ENCODE data around the gene DMAP1. TPM values are rescaled to one million over a fixed set of nuclear protein-coding genes. Genes with fewer than 3 reads are reported as not detected.

The DMAP1 gene
- total RNA-seq, 2 experiments from 2014 or later = 53.4 to 56.9 TPM

GRCh38 chr1:44242746-44243145, 29.5 kb downstream of the DMAP1 start:
- intact Hi-C loops (cut with DNase I, micrococcal nuclease) = no loop called here
- H3K9me3 ChIP-seq (ENCODE audit: control insufficient read depth in 1 of 2, insufficient read depth in 1 of 2, low read length in 2 of 2) = no peaks in the 10 kb centered on the region
- Mint-ChIP-seq H3K4me3 (no peak overlapping the region), H3K36me3 (ENCODE audit: low read depth) (peaks cover 35% of the 10 kb centered on the region), H3K4me1 (ENCODE audit: low read depth) (peaks cover 18% of the 10 kb centered on the region), H3K27ac (no peak overlapping the region), H3K27me3 (no peaks in the 10 kb centered on the region), H3K9me3 (no peaks in the 10 kb centered on the region)
- ChIA-PET POLR2A (no interaction called here), CTCF (no interaction called here)
- DNase-seq (no peak), ATAC-seq (ENCODE audit: poor library complexity) (no peak)
- peaks cover 7% of the 10 kb centered on the region for H3K4me1 ChIP-seq (ENCODE audit: insufficient read depth, low read length)
- no peaks in the 10 kb centered on the region for H3K27me3 ChIP-seq (ENCODE audit: control insufficient read depth in 1 of 2, insufficient read depth in 2 of 2, low read length in 2 of 2)
- H3K36me3 ChIP-seq (ENCODE audit: insufficient read depth, low read length) = peaks cover 9% of the 10 kb centered on the region
- no peak overlapping the region for H3K27ac ChIP-seq (ENCODE audit: low read depth in 1 of 2, low read length in 2 of 2)
- TF ChIP-seq CTCF (IDR thresholded peaks at IDR 0.05) = no peak
- H3K4me3 ChIP-seq (ENCODE audit: low read length) = no peak overlapping the region

GRCh38 chr1:44243782-44244495, 30.7 kb downstream of the DMAP1 start:
- H3K4me1 Mint-ChIP-seq (ENCODE audit: low read depth) = peaks cover 12% of the 10 kb centered on the region
- H3K36me3 ChIP-seq (ENCODE audit: insufficient read depth, low read length) = peaks cover 9% of the 10 kb centered on the region
- H3K9me3 Mint-ChIP-seq = no peaks in the 10 kb centered on the region
- H3K36me3 Mint-ChIP-seq (ENCODE audit: low read depth) = peaks cover 35% of the 10 kb centered on the region
- no peak overlapping the region for H3K27ac ChIP-seq (ENCODE audit: low read depth in 1 of 2, low read length in 2 of 2)
- H3K27me3 ChIP-seq (ENCODE audit: control insufficient read depth in 1 of 2, insufficient read depth in 2 of 2, low read length in 2 of 2) = no peaks in the 10 kb centered on the region
- no peak for TF ChIP-seq CTCF (IDR thresholded peaks at IDR 0.05)
- ChIA-PET POLR2A (no interaction called here), CTCF (no interaction called here)
- no peak overlapping the region for H3K4me3 ChIP-seq (ENCODE audit: low read length)
- H3K9me3 ChIP-seq (ENCODE audit: control insufficient read depth in 1 of 2, insufficient read depth in 1 of 2, low read length in 2 of 2) = no peaks in the 10 kb centered on the region
- no peak for DNase-seq
- no peak for ATAC-seq (ENCODE audit: poor library complexity)
- no peak overlapping the region for H3K4me3 Mint-ChIP-seq
- H3K4me1 ChIP-seq (ENCODE audit: insufficient read depth, low read length) = no peaks in the 10 kb centered on the region
- intact Hi-C loops (cut with DNase I, micrococcal nuclease) = no loop called here
- no peak overlapping the region for H3K27ac Mint-ChIP-seq
- no peaks in the 10 kb centered on the region for H3K27me3 Mint-ChIP-seq

GRCh38 chr1:44244986-44245385, 31.7 kb downstream of the DMAP1 start:
- no peak for TF ChIP-seq CTCF (IDR thresholded peaks at IDR 0.05)
- Histone ChIP-seq H3K36me3 (ENCODE audit: insufficient read depth, low read length) (peaks cover 9% of the 10 kb centered on the region), H3K27ac (ENCODE audit: low read depth in 1 of 2, low read length in 2 of 2) (no peak overlapping the region), H3K4me3 (ENCODE audit: low read length) (no peak overlapping the region), H3K9me3 (ENCODE audit: control insufficient read depth in 1 of 2, insufficient read depth in 1 of 2, low read length in 2 of 2) (no peaks in the 10 kb centered on the region), H3K27me3 (ENCODE audit: control insufficient read depth in 1 of 2, insufficient read depth in 2 of 2, low read length in 2 of 2) (no peaks in the 10 kb centered on the region), H3K4me1 (ENCODE audit: insufficient read depth, low read length) (no peaks in the 10 kb centered on the region)
- no peak overlapping the region for H3K4me3 Mint-ChIP-seq
- H3K4me1 Mint-ChIP-seq (ENCODE audit: low read depth) = peaks cover 7% of the 10 kb centered on the region
- intact Hi-C loops (cut with DNase I, micrococcal nuclease) = no loop called here
- ATAC-seq (ENCODE audit: poor library complexity) = no peak
- no peaks in the 10 kb centered on the region for H3K9me3 Mint-ChIP-seq
- no peaks in the 10 kb centered on the region for H3K27me3 Mint-ChIP-seq
- H3K36me3 Mint-ChIP-seq (ENCODE audit: low read depth) = peaks cover 35% of the 10 kb centered on the region
- POLR2A ChIA-PET = no interaction called here
- no peak for DNase-seq
- CTCF ChIA-PET = no interaction called here
- H3K27ac Mint-ChIP-seq = no peak overlapping the region

All from CD4-positive, alpha-beta T cell (primary cell).